Hepatocyte (in vitro differentiated cells): Measurements from ENCODE around the gene FN3K.

Experiments
- CTCF ChIP-seq: fragments of 200-600 bp; sonication (generic); IDR thresholded peaks from 2 replicates; pipeline ENCODE4 v1.5.1; 2016; ENCODE audit warnings: antibody characterized with exemption, mild to moderate bottlenecking; ENCODE audit not compliant: poor library complexity
- EZH2 ChIP-seq: fragments of 200-600 bp; sonication (generic); IDR thresholded peaks from 2 replicates; pipeline ENCODE4 v1.6.1; 2016; ENCODE audit warnings: antibody characterized with exemption, mild to moderate bottlenecking, borderline replicate concordance
- EZH2phosphoT487 ChIP-seq: fragments of 200-600 bp; sonication (generic); IDR thresholded peaks from one replicate; pipeline ENCODE4 v1.6.1; 2018; ENCODE audit warnings: antibody characterized with exemption, mild to moderate bottlenecking, low read depth, moderate library complexity; ENCODE audit not compliant: unreplicated experiment, severe bottlenecking

- no peak for TF ChIP-seq CTCF
- no peak for TF ChIP-seq EZH2
- TF ChIP-seq EZH2phosphoT487: no peak
These were observed 46.3 kb upstream of the FN3K start for GRCh38 chr17:82689077-82689476.
